ENCODE data around the gene GTF3C2. TPM values are rescaled to one million over a fixed set of nuclear protein-coding genes. Genes with fewer than 3 reads are reported as not detected.
"Not testable (repeated sequence)": the region's sequence is repeated elsewhere in the genome, so short reads cannot be mapped to it uniquely, and the experiment has no call there.

The GTF3C2 gene
- total RNA-seq, 2 donors from 2014 or later = 67.2 to 85.8 TPM

DNA sequence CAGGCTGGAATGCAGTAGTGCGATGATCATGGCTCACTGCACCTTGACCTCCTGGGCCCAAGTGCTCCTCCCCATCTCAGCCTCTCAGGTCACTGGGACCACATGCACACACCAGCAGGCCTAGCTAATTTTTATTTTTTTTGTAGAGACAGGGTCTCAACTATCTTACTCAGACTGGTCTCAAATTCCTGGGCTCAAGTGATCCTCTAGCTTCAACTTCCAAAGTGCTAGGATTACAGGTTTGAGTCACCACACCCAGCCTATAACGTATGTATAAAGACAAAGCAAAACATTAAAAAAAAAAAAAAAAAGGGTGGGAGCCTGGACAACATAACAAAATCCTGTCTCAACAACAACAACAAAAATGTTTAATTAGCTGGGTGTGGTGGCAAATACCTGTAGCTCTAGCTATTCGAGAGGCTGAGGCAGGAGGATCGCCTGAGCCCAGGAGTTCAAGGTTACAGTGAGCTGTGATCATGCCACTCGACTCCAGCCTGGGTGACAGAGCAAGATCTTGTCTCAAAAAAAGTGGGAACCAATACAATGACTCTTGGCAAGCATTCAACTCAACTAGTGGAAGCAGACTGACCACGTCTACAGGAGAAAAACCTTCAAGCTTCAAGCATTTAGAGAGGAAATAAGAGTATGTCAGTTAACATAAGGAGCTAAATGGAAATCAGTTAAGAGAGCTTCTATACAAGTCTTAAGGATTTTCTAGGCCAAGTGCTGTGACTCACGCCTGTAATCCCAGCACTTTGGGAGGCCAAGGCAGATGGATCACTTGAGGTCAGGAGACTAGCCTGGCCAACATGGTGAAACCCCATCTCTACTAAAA is 2.6 kb downstream of the GTF3C2 start:
- Mint-ChIP-seq H3K27me3 (no peaks in the 10 kb centered on the region), H3K36me3 (ENCODE audit: low read depth) (peaks cover 34% of the 10 kb centered on the region), H3K27ac (no peak overlapping the region), H3K4me3 (peak overlapping the region; percentile 95), H3K9me3 (no peaks in the 10 kb centered on the region), H3K4me1 (peaks cover 25% of the 10 kb centered on the region)
- ATAC-seq (replicated peaks) = no peak

GRCh38 chr2:27353386-27353761 is 3.2 kb downstream of the GTF3C2 start:
- ATAC-seq (replicated peaks); H3K9me3 Mint-ChIP-seq; H3K27me3 Mint-ChIP-seq; H3K4me3 Mint-ChIP-seq; H3K27ac Mint-ChIP-seq: not testable (repeated sequence)
- Mint-ChIP-seq H3K4me1 (peaks cover 22% of the 10 kb centered on the region), H3K36me3 (ENCODE audit: low read depth) (peaks cover 33% of the 10 kb centered on the region)

DNA sequence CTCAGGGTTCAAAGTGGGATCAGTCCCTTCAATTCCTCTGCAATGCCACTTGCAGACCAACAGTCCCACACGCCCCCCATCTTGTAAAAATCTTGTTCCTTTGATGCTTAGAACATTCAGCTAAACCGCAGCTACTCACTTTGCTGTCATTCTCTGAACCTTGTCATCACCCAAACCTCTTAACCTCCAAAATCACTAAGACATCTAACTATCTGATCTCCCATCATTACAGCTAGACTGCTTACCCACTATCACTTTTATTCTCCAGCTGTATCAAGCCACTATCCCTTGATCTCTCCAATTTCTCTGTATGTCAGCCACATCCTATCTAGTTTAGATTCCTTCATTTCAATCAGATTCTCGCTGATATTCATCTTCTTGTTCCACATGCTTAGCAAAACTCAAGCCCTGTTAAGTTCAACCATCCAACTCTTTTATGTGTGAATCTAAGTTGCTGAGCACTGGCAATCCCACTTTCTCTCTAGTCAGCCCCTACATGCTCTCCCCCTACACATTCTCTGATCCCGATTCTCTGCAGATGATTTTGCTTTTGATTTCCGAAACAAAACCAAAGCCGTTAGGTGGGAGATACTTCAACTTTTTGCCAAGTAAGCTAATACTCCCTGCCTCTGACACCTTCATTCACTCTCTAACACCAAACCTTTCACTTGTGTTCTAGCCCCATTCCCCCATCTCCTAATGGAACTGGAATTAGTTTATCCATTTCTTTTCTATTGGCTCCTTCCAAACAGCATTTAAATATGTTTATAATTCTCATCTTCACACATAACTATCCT is 4.6 kb downstream of the GTF3C2 start:
- Mint-ChIP-seq H3K9me3 (no peaks in the 10 kb centered on the region), H3K4me3 (peak overlapping the region; percentile 25), H3K27ac (peak overlapping the region; percentile 8), H3K27me3 (no peaks in the 10 kb centered on the region), H3K36me3 (ENCODE audit: low read depth) (peaks cover 36% of the 10 kb centered on the region), H3K4me1 (peaks cover 18% of the 10 kb centered on the region)
- ATAC-seq (replicated peaks) = peak; percentile 16

- peaks cover 18% of the 10 kb centered on the region for H3K4me1 Mint-ChIP-seq
- H3K27ac Mint-ChIP-seq = peak overlapping the region; percentile 39
- H3K27me3 Mint-ChIP-seq = no peaks in the 10 kb centered on the region
- H3K4me3 Mint-ChIP-seq = no peak overlapping the region
- peaks cover 32% of the 10 kb centered on the region for H3K36me3 Mint-ChIP-seq (ENCODE audit: low read depth)
- ATAC-seq (replicated peaks) = no peak
- no peaks in the 10 kb centered on the region for H3K9me3 Mint-ChIP-seq
Observed at GRCh38 chr2:27350106-27350693, 6.4 kb downstream of the GTF3C2 start.

- H3K27me3 Mint-ChIP-seq = no peaks in the 10 kb centered on the region
Observed at GRCh38 chr2:27347641-27348040, 8.9 kb downstream of the GTF3C2 start.

GRCh38 chr2:27336173-27336572 is 20.4 kb downstream of the GTF3C2 start:
- Mint-ChIP-seq H3K27ac (peak overlapping the region; percentile 22), H3K4me1 (no peaks in the 10 kb centered on the region), H3K36me3 (ENCODE audit: low read depth) (peaks cover 89% of the 10 kb centered on the region), H3K27me3 (no peaks in the 10 kb centered on the region), H3K4me3 (no peak overlapping the region), H3K9me3 (no peaks in the 10 kb centered on the region)
- no peak for ATAC-seq (replicated peaks)

More at GRCh38 chr2:27347641-27348040, 8.9 kb downstream of the GTF3C2 start:
- Mint-ChIP-seq H3K27ac (no peak overlapping the region), H3K36me3 (ENCODE audit: low read depth) (peaks cover 49% of the 10 kb centered on the region), H3K9me3 (no peaks in the 10 kb centered on the region), H3K4me3 (no peak overlapping the region), H3K4me1 (peaks cover 17% of the 10 kb centered on the region)
- no peak for ATAC-seq (replicated peaks)

GRCh38 chr2:27335311-27335710 is 21.3 kb downstream of the GTF3C2 start:
- no peaks in the 10 kb centered on the region for H3K9me3 Mint-ChIP-seq
- ATAC-seq (replicated peaks) = no peak

DNA sequence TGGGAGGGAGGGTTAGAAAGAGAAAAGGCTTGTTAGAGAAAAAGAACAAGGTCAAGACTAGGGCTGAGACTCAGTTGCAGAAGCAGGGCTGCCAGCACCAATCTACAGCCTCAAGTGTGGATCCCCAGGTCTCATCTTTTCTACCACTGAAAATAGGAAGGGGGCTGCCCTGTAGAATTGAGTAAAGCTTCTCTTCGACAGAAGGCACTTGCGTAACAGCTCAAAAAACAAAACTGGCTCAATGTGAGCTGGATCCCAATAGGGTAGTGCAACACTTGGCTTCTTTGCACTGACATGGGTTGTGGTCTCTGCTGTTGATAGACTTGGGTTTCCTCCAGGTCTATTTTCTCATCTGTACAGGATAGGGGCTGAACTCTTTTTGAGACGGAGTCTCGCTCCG is 31.8 kb downstream of the GTF3C2 start:
- ATAC-seq (replicated peaks) = no peak
- H3K4me1 Mint-ChIP-seq = peaks cover 19% of the 10 kb centered on the region
- H3K27me3 Mint-ChIP-seq = no peaks in the 10 kb centered on the region
- peak overlapping the region; percentile 97 for H3K4me3 Mint-ChIP-seq
- no peaks in the 10 kb centered on the region for H3K9me3 Mint-ChIP-seq
- H3K36me3 Mint-ChIP-seq (ENCODE audit: low read depth) = peaks cover 49% of the 10 kb centered on the region
- H3K27ac Mint-ChIP-seq = peak overlapping the region; percentile 98

More at GRCh38 chr2:27335311-27335710, 21.3 kb downstream of the GTF3C2 start:
- H3K27ac Mint-ChIP-seq = no peak overlapping the region
- H3K27me3 Mint-ChIP-seq = no peaks in the 10 kb centered on the region
- no peaks in the 10 kb centered on the region for H3K4me1 Mint-ChIP-seq
- no peak overlapping the region for H3K4me3 Mint-ChIP-seq
- H3K36me3 Mint-ChIP-seq (ENCODE audit: low read depth) = peaks cover 89% of the 10 kb centered on the region

- peak; percentile 2 for ATAC-seq (replicated peaks)
- H3K36me3 Mint-ChIP-seq (ENCODE audit: low read depth) = peaks cover 44% of the 10 kb centered on the region
- no peaks in the 10 kb centered on the region for H3K27me3 Mint-ChIP-seq
- peaks cover 19% of the 10 kb centered on the region for H3K4me1 Mint-ChIP-seq
- H3K9me3 Mint-ChIP-seq = no peaks in the 10 kb centered on the region
- peak overlapping the region; percentile 97 for H3K4me3 Mint-ChIP-seq
- peak overlapping the region; percentile 98 for H3K27ac Mint-ChIP-seq
Observed at GRCh38 chr2:27323596-27324285, 32.8 kb downstream of the GTF3C2 start.

GRCh38 chr2:27322766-27323595 is 33.6 kb downstream of the GTF3C2 start, which contains the start of gene MPV17:
Gene MPV17, minus strand, starts transcription at chr2:27323097. Its CDS starts 580 bp downstream, at chr2:27322517.
- peak; percentile 99 for ATAC-seq (replicated peaks)
- H3K36me3 Mint-ChIP-seq (ENCODE audit: low read depth) = peaks cover 38% of the 10 kb centered on the region

GRCh38 chr2:27322301-27322765 is 34.2 kb downstream of the GTF3C2 start:
- Mint-ChIP-seq H3K27me3 (no peaks in the 10 kb centered on the region), H3K9me3 (no peaks in the 10 kb centered on the region), H3K36me3 (ENCODE audit: low read depth) (peaks cover 37% of the 10 kb centered on the region), H3K4me3 (peak overlapping the region; percentile 97), H3K27ac (peak overlapping the region; percentile 98), H3K4me1 (peaks cover 19% of the 10 kb centered on the region)
- peak; percentile 17 for ATAC-seq (replicated peaks)

More at GRCh38 chr2:27322766-27323595, 33.6 kb downstream of the GTF3C2 start, which contains the start of gene MPV17:
- H3K27me3 Mint-ChIP-seq = no peaks in the 10 kb centered on the region
- H3K9me3 Mint-ChIP-seq = no peaks in the 10 kb centered on the region
- peaks cover 19% of the 10 kb centered on the region for H3K4me1 Mint-ChIP-seq
- peak within 1 kb of the TSS; percentile 97 for H3K4me3 Mint-ChIP-seq
- H3K27ac Mint-ChIP-seq = peak within 1 kb of the TSS; percentile 98

DNA sequence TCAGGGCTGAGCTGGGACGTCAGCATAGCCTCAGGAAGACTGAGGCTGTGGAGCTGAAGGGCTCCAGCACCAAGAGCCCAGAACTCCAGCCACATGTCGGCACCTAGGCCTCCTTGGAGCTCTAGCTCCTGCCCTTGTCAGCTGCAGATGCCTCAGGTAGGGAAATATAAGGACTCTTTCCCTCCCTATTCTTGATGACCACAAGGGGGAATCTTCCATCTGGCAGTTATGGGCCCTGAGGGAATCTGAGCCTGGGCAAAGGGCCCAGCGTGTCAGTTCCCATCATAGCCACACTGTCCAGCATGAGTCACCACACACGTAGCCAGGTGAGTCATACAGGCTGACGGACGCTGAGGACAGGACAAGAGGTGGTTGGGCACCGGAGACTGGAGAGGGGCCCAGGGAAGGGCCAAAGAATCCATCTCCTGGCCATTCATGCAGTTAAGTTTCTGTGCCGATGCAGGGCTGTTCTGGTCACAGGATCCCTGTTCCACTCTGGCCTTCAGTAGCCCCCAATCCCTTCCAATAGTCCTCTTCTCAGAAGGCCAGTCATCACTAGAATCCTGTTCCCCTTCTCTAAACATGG is 35.5 kb downstream of the GTF3C2 start:
- peak overlapping the region; percentile 97 for H3K4me3 Mint-ChIP-seq
- H3K27me3 Mint-ChIP-seq = no peaks in the 10 kb centered on the region
- no peak for ATAC-seq (replicated peaks)

GRCh38 chr2:27319839-27320238 is 36.7 kb downstream of the GTF3C2 start:
- H3K27ac Mint-ChIP-seq; H3K4me3 Mint-ChIP-seq; H3K9me3 Mint-ChIP-seq; H3K27me3 Mint-ChIP-seq; ATAC-seq (replicated peaks): not testable (repeated sequence)
- Mint-ChIP-seq H3K36me3 (ENCODE audit: low read depth) (peaks cover 19% of the 10 kb centered on the region), H3K4me1 (peaks cover 15% of the 10 kb centered on the region)

More for the DNA sequence above, 35.5 kb downstream of the GTF3C2 start:
- peaks cover 24% of the 10 kb centered on the region for H3K36me3 Mint-ChIP-seq (ENCODE audit: low read depth)
- H3K27ac Mint-ChIP-seq = peak overlapping the region; percentile 32
- peaks cover 15% of the 10 kb centered on the region for H3K4me1 Mint-ChIP-seq
- H3K9me3 Mint-ChIP-seq = no peaks in the 10 kb centered on the region
